Lower leg skin (tissue), 4 donors: Measurements from ENCODE around the gene MGMT. TPM values are rescaled to one million over a fixed set of nuclear protein-coding genes. Genes with fewer than 3 reads are reported as not detected.

ENCODE experiments used
- DNase-seq, 2 donors: peaks; one replicate each; pipeline ENCODE4 v3.0.0-alpha.2; 2019; ENCODE audit warnings: low spot score in 2 of 2
- H3K4me3 ChIP-seq: fragments of 200-600 bp; sonication (generic); 2 replicates; pipeline ENCODE4 v1.5.1; 2017; ENCODE audit warnings: mild to moderate bottlenecking, low read depth; ENCODE audit not compliant: poor library complexity, severe bottlenecking
- POLR2A ChIP-seq, 2 donors: fragments of 450-650 bp; IDR thresholded peaks; one replicate each; pipeline ENCODE4 v1.6.1; 2016 to 2017; ENCODE audit warnings: antibody characterized with exemption in 2 of 2, mild to moderate bottlenecking in 1 of 2, moderate library complexity in 1 of 2
- WGBS, 2 donors: methylation state at CpG; one replicate each; pipeline ENCODE4 v1.1.5; 2018; 5-methylcytosine and 5-hydroxymethylcytosine counted together
- intact Hi-C: fragments of 100-400 bp; cut with DNase I; formaldehyde crosslinking; loops from one replicate; pipeline ENCODE4 v1.15.0; 2023; ENCODE audit warnings: low total_unique reads
- total RNA-seq, 4 donors: library from RNA; depleted of rRNA; stranded (reverse); fragments of >200 nt; gene quantifications; one replicate each; pipeline ENCODE4 v1.1.0, GENCODE V29; 2016
- TF ChIP-seq, protein P1 (sequence below), 3 donors: fragments of 450-650 bp; IDR thresholded peaks; one replicate each; pipeline ENCODE4 v1.5.1; 2016; ENCODE audit warnings: antibody characterized with exemption in 3 of 3, mild to moderate bottlenecking in 3 of 3, moderate library complexity in 2 of 3

The MGMT gene
- total RNA-seq, 4 donors from 2014 or later: 13.1 to 38.7 (median 29.2) TPM

DNA sequence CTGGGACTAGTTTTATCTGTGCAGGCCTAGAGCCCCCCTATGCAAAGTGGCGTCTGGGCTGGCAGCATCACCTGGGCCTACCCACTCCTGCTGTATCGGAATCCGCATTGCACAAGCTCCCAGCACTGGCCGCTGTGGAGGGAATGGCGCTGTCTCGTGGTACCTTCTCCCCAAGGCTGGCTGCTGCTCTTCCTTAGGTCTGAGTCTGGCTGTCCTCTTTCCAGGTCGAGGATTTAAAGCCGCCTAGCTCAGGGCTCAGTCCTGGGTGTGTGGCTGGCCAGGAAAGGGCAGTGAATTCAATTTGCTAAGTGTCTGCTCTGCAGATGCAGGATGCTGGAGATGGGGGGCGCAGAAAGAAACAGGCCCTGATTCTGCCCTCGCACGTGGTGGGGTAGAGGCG, 44.7 kb downstream of the MGMT start:
- 96 to 97% methylated on average over 12 of the region's 12 CpGs for WGBS, 2 donors
- intact Hi-C loops: no loop called here
- no peak overlapping the region for H3K4me3 ChIP-seq
- DNase-seq: peak in 1 of 2 donors; percentile 64
- TF ChIP-seq, protein P1, sequence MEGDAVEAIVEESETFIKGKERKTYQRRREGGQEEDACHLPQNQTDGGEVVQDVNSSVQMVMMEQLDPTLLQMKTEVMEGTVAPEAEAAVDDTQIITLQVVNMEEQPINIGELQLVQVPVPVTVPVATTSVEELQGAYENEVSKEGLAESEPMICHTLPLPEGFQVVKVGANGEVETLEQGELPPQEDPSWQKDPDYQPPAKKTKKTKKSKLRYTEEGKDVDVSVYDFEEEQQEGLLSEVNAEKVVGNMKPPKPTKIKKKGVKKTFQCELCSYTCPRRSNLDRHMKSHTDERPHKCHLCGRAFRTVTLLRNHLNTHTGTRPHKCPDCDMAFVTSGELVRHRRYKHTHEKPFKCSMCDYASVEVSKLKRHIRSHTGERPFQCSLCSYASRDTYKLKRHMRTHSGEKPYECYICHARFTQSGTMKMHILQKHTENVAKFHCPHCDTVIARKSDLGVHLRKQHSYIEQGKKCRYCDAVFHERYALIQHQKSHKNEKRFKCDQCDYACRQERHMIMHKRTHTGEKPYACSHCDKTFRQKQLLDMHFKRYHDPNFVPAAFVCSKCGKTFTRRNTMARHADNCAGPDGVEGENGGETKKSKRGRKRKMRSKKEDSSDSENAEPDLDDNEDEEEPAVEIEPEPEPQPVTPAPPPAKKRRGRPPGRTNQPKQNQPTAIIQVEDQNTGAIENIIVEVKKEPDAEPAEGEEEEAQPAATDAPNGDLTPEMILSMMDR (IDR thresholded peaks at IDR 0.05): no peak
- no peak for TF ChIP-seq POLR2A (IDR thresholded peaks at IDR 0.05)

GRCh38 chr10:129513312-129513711, 46.3 kb downstream of the MGMT start:
- intact Hi-C loops: no loop called here
- 58 to 69% methylated on average over 8 of the region's 8 CpGs for WGBS, 2 donors
- no peak for TF ChIP-seq POLR2A (IDR thresholded peaks at IDR 0.05)
- TF ChIP-seq, protein P1 (IDR thresholded peaks at IDR 0.05): no peak
- H3K4me3 ChIP-seq: no peak overlapping the region
- no peak for DNase-seq

GRCh38 chr10:129514568-129515451, 47.8 kb downstream of the MGMT start:
- WGBS, 2 donors: 89% methylated on average over 19 to 21 of the region's 22 CpGs
- DNase-seq: no peak
- intact Hi-C loops: no loop called here
- no peak overlapping the region for H3K4me3 ChIP-seq
- TF ChIP-seq, protein P1 (IDR thresholded peaks at IDR 0.05): no peak
- no peak for TF ChIP-seq POLR2A (IDR thresholded peaks at IDR 0.05)

DNA sequence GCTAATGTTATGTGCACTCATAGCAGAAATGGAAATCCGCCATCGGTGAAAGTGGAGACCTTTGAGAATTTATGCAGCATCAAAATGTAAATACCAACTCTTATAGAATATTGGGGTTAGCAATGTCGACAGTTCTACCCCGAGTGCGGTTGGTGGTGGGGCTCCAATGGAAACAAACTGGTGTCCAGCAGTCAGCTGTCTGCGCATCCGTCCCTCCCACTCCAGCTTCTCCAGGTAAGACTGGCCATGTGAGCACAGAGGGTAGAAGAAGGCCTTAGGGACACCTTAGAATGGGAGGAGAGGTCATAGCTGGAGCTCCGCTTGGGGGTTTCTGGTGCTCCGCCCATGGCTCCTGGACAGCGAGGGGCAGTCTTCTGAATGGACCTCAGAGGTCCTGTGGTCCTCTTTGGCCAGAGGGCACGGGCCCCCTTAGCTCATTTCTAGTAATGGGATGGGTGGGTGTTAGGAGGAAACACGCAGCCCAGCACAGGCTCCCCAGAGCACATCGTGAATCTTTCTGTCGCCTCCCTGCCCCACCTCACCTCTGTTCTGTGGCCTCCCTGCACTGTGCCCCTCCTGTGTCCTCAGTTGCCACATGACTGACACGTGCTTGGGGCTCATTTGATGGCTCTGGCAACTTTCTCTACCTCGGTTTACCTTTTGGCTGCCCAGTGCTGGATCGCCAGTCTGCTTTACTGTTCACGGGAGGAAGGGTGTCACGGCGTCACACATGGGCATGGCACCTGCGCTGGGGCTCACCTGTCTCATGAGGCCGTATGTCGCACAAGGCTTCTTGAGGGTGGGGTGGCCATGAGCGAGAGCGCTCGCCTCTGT, 50.0 kb downstream of the MGMT start:
- intact Hi-C loops: no loop called here
- TF ChIP-seq, protein P1 (IDR thresholded peaks at IDR 0.05): no peak
- no peak for TF ChIP-seq POLR2A (IDR thresholded peaks at IDR 0.05)
- WGBS, 2 donors: 92 to 93% methylated on average over 26 of the region's 26 CpGs
- H3K4me3 ChIP-seq: no peak overlapping the region
- peak in 1 of 2 donors; percentile 59 for DNase-seq

DNA sequence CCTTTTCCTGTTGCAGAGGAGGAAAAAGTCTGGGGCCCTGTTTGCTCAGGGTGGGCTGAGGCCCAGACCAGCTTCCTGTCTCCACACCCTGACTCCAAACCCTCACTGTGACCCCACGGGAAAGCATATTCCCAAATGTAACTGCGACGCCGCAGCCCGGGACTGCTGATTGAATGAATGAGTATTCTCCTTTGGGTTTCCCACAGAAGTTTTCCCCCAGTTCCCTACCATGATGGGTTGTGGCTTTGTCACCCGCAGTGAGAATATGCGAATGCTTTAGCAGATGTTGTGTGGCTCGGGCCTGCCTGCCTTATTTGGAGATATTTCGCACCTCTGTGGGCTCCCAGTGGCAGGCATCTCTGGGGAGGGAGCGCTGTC, 50.6 kb downstream of the MGMT start:
- 90 to 92% methylated on average over 10 of the region's 10 CpGs for WGBS, 2 donors
- intact Hi-C loops: no loop called here
- H3K4me3 ChIP-seq: no peak overlapping the region
- DNase-seq: peak in 1 of 2 donors; percentile 72
- no peak for TF ChIP-seq POLR2A (IDR thresholded peaks at IDR 0.05)
- TF ChIP-seq, protein P1 (IDR thresholded peaks at IDR 0.05): no peak
